Right lobe of liver (tissue), 4 donors: ENCODE data around the gene BACH1.

ENCODE experiments used
- CTCF ChIP-seq, 4 donors: fragments of 200-600 bp in 3 of 4; fragments of 450-650 bp in 1 of 4; IDR thresholded peaks; one replicate each; pipeline versions ENCODE4 v1.5.1 to v1.8.0; 2016 to 2022; ENCODE audit warnings: antibody characterized with exemption in 4 of 4, mild to moderate bottlenecking in 2 of 4
- POLR2A ChIP-seq: fragments of 450-650 bp; IDR thresholded peaks from one replicate; pipeline ENCODE4 v1.6.1; 2017; ENCODE audit warnings: antibody characterized with exemption, mild to moderate bottlenecking
- donor health status: DM: no; HTN: no; CAD: no.
- donor health status: DM: no; HTN: no; CAD: no.
- donor health status: DM: no; HTN: yes; CAD: no.

DNA sequence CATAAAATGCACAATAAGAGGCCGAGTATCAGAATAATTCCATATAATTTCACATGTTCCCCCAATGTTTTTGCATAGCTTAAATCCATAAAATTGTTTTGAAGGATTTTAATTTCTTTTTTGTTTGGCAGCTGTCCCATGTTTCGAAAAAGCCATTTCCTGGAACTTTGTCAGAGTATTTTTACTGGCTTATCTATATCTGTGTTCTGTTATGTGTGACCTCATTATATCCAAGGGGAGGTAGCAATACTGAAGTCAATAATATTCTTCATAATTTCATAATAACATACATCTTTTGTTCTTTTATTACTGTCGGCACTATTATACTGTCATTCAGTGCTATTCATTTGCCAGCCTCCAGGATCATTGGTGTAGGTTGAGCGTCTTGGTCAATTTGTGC is 9.4 kb upstream of the BACH1 start:
- TF ChIP-seq POLR2A (no peak), CTCF (IDR thresholded peaks at IDR 0.05) (no peak)
